ENCODE measurements around the gene NFATC2.

NFATC2 gene

GRCh38 chr20:51428401-51429143, 113.9 kb downstream of the NFATC2 start:
- no peak for DNase-seq

- DNase-seq, result no peak
Measured at GRCh38 chr20:51427651-51428291, 114.7 kb downstream of the NFATC2 start.

GRCh38 chr20:51426718-51427650, 115.5 kb downstream of the NFATC2 start:
- peak; percentile 16 for DNase-seq

GRCh38 chr20:51425347-51426106, 117.0 kb downstream of the NFATC2 start:
- DNase-seq, result no peak

- DNase-seq, result no peak
Measured at GRCh38 chr20:51424270-51425117, 118.0 kb downstream of the NFATC2 start.

- DNase-seq, result no peak
Measured at GRCh38 chr20:51423810-51424209, 118.7 kb downstream of the NFATC2 start.

GRCh38 chr20:51423290-51423667, 119.2 kb downstream of the NFATC2 start:
- DNase-seq, result no peak

GRCh38 chr20:51422514-51423289, 119.8 kb downstream of the NFATC2 start:
- no peak for DNase-seq

GRCh38 chr20:51420805-51421204, 121.7 kb downstream of the NFATC2 start:
- DNase-seq, result no peak

- DNase-seq, result no peak
Measured at GRCh38 chr20:51420111-51420510, 122.4 kb downstream of the NFATC2 start.

- DNase-seq, result no peak
Measured at GRCh38 chr20:51419646-51420045, 122.9 kb downstream of the NFATC2 start.

- no peak for DNase-seq
Measured at GRCh38 chr20:51419231-51419630, 123.3 kb downstream of the NFATC2 start.

- DNase-seq, result no peak
Measured at GRCh38 chr20:51418137-51418529, 124.4 kb downstream of the NFATC2 start.

- no peak for DNase-seq
Measured at GRCh38 chr20:51417250-51418136, 125.0 kb downstream of the NFATC2 start.

- DNase-seq, result no peak
Measured at GRCh38 chr20:51416532-51417249, 125.8 kb downstream of the NFATC2 start.

- DNase-seq, result no peak
Measured at GRCh38 chr20:51413857-51414256, 128.7 kb downstream of the NFATC2 start.

GRCh38 chr20:51412951-51413481, 129.5 kb downstream of the NFATC2 start:
- DNase-seq, result no peak

GRCh38 chr20:51412333-51412871, 130.1 kb downstream of the NFATC2 start:
- DNase-seq, result no peak

- DNase-seq, result no peak
Measured at GRCh38 chr20:51411870-51412269, 130.6 kb downstream of the NFATC2 start.
